Measurements from ENCODE around the gene PRMT7. TPM values are rescaled to one million over a fixed set of nuclear protein-coding genes. Genes with fewer than 3 reads are reported as not detected.

PRMT7 gene
- total and polyA plus RNA-seq, 5 experiments from 2014 or later = 35.7 to 112 (median 49.9) TPM

GRCh38 chr16:68342620-68343019 is 31.8 kb downstream of the PRMT7 start:
- no peak overlapping the region for H3K27ac Mint-ChIP-seq
- H3K27me3 Mint-ChIP-seq = no peaks in the 10 kb centered on the region
- peaks cover 16 to 25% (median 23%) of the 10 kb centered on the region in 4 donors for H3K4me1 Mint-ChIP-seq
- peaks cover 10 to 94% (median 38%) of the 10 kb centered on the region in 3 donors for H3K36me3 Mint-ChIP-seq
- no peaks in the 10 kb centered on the region for H3K9me3 Mint-ChIP-seq
- no peak overlapping the region for H3K4me3 Mint-ChIP-seq
- ATAC-seq (no peak), DNase-seq (no peak)
- POLR2A ChIA-PET = interaction anchor here (0.6 kb wide), 1 partner anchor 825 kb away, joined by 3 read pairs; no protein-coding TSS in a partner anchor

- Mint-ChIP-seq H3K4me3 (no peak overlapping the region), H3K27me3 (no peaks in the 10 kb centered on the region), H3K4me1 (peaks cover 16 to 28% (median 21%) of the 10 kb centered on the region in 4 donors), H3K36me3 (peaks cover 10 to 94% (median 38%) of the 10 kb centered on the region in 3 donors), H3K27ac (no peak overlapping the region), H3K9me3 (no peaks in the 10 kb centered on the region)
- POLR2A ChIA-PET = no interaction called here
- no peak for ATAC-seq
- DNase-seq = no peak
Measured at GRCh38 chr16:68343137-68343536, 32.3 kb downstream of the PRMT7 start.

- ATAC-seq = no peak
- H3K27me3 Mint-ChIP-seq = no peaks in the 10 kb centered on the region
- H3K9me3 Mint-ChIP-seq = no peaks in the 10 kb centered on the region
- H3K4me3 Mint-ChIP-seq = no peak overlapping the region
- no peak overlapping the region for H3K27ac Mint-ChIP-seq
- DNase-seq = no peak
- peaks cover 16 to 28% (median 21%) of the 10 kb centered on the region in 4 donors for H3K4me1 Mint-ChIP-seq
- peaks cover 15 to 94% (median 42%) of the 10 kb centered on the region in 3 donors for H3K36me3 Mint-ChIP-seq
- POLR2A ChIA-PET = interaction anchor here (0.5 to 0.9 kb wide), 2 partner anchors 12 to 35 kb away, joined by 3 read pairs; no protein-coding TSS in a partner anchor
Measured at GRCh38 chr16:68344252-68344651, 33.4 kb downstream of the PRMT7 start.

- Mint-ChIP-seq H3K27ac (peak overlapping the region in 4 of 10 donors; percentile 49 to 70 (median 56)), H3K4me3 (peak overlapping the region in 3 of 10 donors; percentile 29 to 42 (median 39)), H3K4me1 (peaks cover 16 to 28% (median 21%) of the 10 kb centered on the region in 4 donors), H3K27me3 (no peaks in the 10 kb centered on the region), H3K36me3 (peaks cover 15 to 94% (median 40%) of the 10 kb centered on the region in 3 donors), H3K9me3 (no peaks in the 10 kb centered on the region)
- ATAC-seq = peak; percentile 77 to 94
- peak in 3 of 10 donors; percentile 30 to 34 (median 31) for DNase-seq
- POLR2A ChIA-PET = no interaction called here
Measured at GRCh38 chr16:68345351-68345810, 34.6 kb downstream of the PRMT7 start.

DNA sequence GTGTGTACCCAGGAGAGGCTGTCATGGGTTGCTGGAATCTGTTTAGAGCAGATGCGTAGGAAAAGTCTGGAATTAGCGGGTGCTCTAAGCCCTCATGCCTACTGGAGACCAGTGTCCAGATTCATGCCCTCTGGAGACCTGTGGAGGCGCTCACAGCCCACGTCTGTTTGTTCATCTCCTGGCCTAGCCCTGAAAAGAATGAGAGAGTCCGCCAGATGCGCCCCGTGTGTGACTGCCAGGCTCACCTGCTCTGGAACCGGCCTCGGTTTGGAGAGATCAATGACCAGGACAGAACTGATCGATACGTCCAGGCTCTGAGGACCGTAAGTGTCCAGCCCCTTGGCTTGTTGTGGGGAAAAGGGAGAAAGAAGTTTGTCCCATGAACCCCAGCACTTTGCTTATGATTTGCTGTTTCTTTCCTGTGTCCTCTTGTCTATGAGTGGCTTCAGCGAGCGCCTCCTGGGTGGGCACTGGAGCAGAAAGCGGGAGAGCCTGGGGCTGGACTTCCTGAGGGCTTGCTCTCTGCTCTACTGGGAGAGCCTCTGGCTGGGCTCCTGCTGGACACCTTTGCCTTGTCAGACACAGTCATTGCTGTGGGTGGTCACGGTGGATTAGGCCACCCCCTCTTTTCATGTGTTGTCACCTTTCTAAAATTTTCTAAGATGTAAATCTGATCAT is 35.3 kb downstream of the PRMT7 start:
- ATAC-seq (no peak), DNase-seq (no peak)
- Mint-ChIP-seq H3K36me3 (peaks cover 12 to 94% (median 33%) of the 10 kb centered on the region in 3 donors), H3K4me1 (peaks cover 16 to 28% (median 20%) of the 10 kb centered on the region in 4 donors), H3K4me3 (no peak overlapping the region), H3K27ac (peak overlapping the region in 3 of 10 donors; percentile 49 to 70 (median 49)), H3K9me3 (no peaks in the 10 kb centered on the region), H3K27me3 (no peaks in the 10 kb centered on the region)
- POLR2A ChIA-PET = no interaction called here

- no peak for ATAC-seq
- Mint-ChIP-seq H3K4me1 (peaks cover 16 to 28% (median 20%) of the 10 kb centered on the region in 4 donors), H3K4me3 (no peak overlapping the region), H3K36me3 (peaks cover 12 to 92% (median 32%) of the 10 kb centered on the region in 3 donors), H3K27ac (peak overlapping the region in 4 of 10 donors; percentile 20 to 59 (median 34)), H3K9me3 (no peaks in the 10 kb centered on the region), H3K27me3 (no peaks in the 10 kb centered on the region)
- no peak for DNase-seq
- POLR2A ChIA-PET = no interaction called here
Measured at GRCh38 chr16:68346892-68347480, 36.2 kb downstream of the PRMT7 start.

DNA sequence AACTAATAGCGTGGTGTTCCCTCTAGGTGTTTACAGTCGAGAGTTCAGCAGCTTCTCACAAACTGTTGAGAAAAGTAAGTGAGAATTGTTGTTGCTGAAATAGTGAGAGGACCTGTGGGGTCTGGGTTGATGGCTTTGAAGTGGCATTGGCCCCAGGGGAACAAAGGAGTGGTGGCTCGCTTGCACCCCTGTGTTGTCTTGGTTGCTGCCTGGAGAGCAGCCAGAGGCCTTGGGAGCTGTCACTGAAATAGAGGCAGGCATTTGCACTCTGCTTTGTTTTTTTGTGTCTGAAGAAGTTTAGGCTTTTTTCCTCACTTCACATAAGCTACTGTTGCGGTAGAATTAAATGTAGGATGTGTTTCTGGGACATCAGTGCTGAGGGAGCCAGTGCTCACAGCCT is 36.8 kb downstream of the PRMT7 start:
- POLR2A ChIA-PET = no interaction called here
- peak overlapping the region in 1 of 10 donors; percentile 12 for H3K27ac Mint-ChIP-seq
- ATAC-seq (no peak), DNase-seq (no peak)
- peaks cover 12 to 92% (median 30%) of the 10 kb centered on the region in 3 donors for H3K36me3 Mint-ChIP-seq
- no peak overlapping the region for H3K4me3 Mint-ChIP-seq
- no peaks in the 10 kb centered on the region for H3K9me3 Mint-ChIP-seq
- H3K4me1 Mint-ChIP-seq = peaks cover 16 to 28% (median 20%) of the 10 kb centered on the region in 4 donors
- no peaks in the 10 kb centered on the region for H3K27me3 Mint-ChIP-seq

GRCh38 chr16:68348639-68349445 is 38.0 kb downstream of the PRMT7 start:
- Mint-ChIP-seq H3K36me3 (peaks cover 12 to 94% (median 30%) of the 10 kb centered on the region in 3 donors), H3K27me3 (no peaks in the 10 kb centered on the region), H3K9me3 (no peaks in the 10 kb centered on the region), H3K4me1 (peaks cover 16 to 28% (median 20%) of the 10 kb centered on the region in 4 donors), H3K27ac (peak overlapping the region in 1 of 10 donors; percentile 66), H3K4me3 (no peak overlapping the region)
- POLR2A ChIA-PET = interaction anchor here (0.7 kb wide), 1 partner anchor 408 kb away, joined by 3 read pairs; no protein-coding TSS in a partner anchor
- DNase-seq (peak in 1 of 10 donors; percentile 43), ATAC-seq (no peak)

- Mint-ChIP-seq H3K27me3 (no peaks in the 10 kb centered on the region), H3K9me3 (no peaks in the 10 kb centered on the region), H3K36me3 (peaks cover 12 to 93% (median 30%) of the 10 kb centered on the region in 3 donors), H3K4me1 (peaks cover 17 to 31% (median 21%) of the 10 kb centered on the region in 4 donors), H3K27ac (no peak overlapping the region), H3K4me3 (no peak overlapping the region)
- DNase-seq = no peak
- POLR2A ChIA-PET = no interaction called here
- no peak for ATAC-seq
Measured at GRCh38 chr16:68349838-68350410, 39.1 kb downstream of the PRMT7 start.

- Mint-ChIP-seq H3K9me3 (no peaks in the 10 kb centered on the region), H3K4me1 (peaks cover 17 to 31% (median 21%) of the 10 kb centered on the region in 4 donors), H3K36me3 (peaks cover 7 to 90% (median 32%) of the 10 kb centered on the region in 3 donors), H3K27ac (no peak overlapping the region), H3K27me3 (no peaks in the 10 kb centered on the region), H3K4me3 (no peak overlapping the region)
- ATAC-seq (no peak), DNase-seq (no peak)
- POLR2A ChIA-PET = no interaction called here
Measured at GRCh38 chr16:68350813-68351350, 40.1 kb downstream of the PRMT7 start.

DNA sequence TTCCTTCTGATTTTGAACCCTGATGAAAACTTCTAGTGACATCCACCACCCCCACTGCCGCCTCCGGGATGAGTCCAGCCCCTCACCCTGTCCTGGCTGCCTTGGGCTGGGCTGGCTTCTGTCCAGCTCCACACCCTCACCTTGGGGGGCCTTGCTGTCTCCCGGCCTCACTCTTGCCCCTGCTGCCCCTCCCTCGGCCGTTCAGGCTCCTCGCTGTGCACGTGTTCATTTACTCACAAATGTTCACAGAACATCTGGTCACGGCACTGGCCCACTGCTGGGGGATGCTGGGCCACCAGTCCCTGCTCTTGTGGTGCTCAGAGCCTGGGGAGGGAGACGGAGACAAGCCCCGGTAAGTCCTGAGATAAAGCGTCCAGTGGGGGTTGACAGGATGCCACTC is 40.6 kb downstream of the PRMT7 start:
- H3K27me3 Mint-ChIP-seq = no peaks in the 10 kb centered on the region
- no peaks in the 10 kb centered on the region for H3K9me3 Mint-ChIP-seq
- H3K4me3 Mint-ChIP-seq = no peak overlapping the region
- no peak for ATAC-seq
- DNase-seq = peak in 1 of 10 donors; percentile 23
- H3K36me3 Mint-ChIP-seq = peaks cover 7 to 87% (median 32%) of the 10 kb centered on the region in 3 donors
- H3K4me1 Mint-ChIP-seq = peaks cover 22 to 36% (median 24%) of the 10 kb centered on the region in 4 donors
- POLR2A ChIA-PET = no interaction called here
- peak overlapping the region in 1 of 10 donors; percentile 34 for H3K27ac Mint-ChIP-seq

- Mint-ChIP-seq H3K36me3 (peaks cover 7 to 86% (median 26%) of the 10 kb centered on the region in 3 donors), H3K4me1 (peaks cover 20 to 36% (median 26%) of the 10 kb centered on the region in 4 donors), H3K4me3 (no peak overlapping the region), H3K9me3 (no peaks in the 10 kb centered on the region), H3K27ac (no peak overlapping the region), H3K27me3 (no peaks in the 10 kb centered on the region)
- no peak for ATAC-seq
- POLR2A ChIA-PET = no interaction called here
- DNase-seq = peak in 1 of 10 donors; percentile 57
Measured at GRCh38 chr16:68351991-68352431, 41.2 kb downstream of the PRMT7 start.

Data from naive thymus-derived CD8-positive, alpha-beta T cell (primary cell).